Retinal pigment epithelial cell (primary cell): Measurements from ENCODE around the gene ZFP57.

Experiments
- DNase-seq: peaks from one replicate; pipeline ENCODE4 v3.0.0-alpha.2; 2010; ENCODE audit warnings: low read depth
- H3K4me3 ChIP-seq: 2 replicates; pipeline ENCODE4 v1.5.1; 2011; ENCODE audit warnings: mild to moderate bottlenecking, low read length, control low read depth, moderate library complexity
- TF ChIP-seq, protein P1 (sequence below): conservative IDR thresholded peaks from 2 replicates; pipeline ENCODE4 v1.5.1; 2011; ENCODE audit warnings: low read depth, low read length, control low read depth, inconsistent platforms

ZFP57 gene

DNA sequence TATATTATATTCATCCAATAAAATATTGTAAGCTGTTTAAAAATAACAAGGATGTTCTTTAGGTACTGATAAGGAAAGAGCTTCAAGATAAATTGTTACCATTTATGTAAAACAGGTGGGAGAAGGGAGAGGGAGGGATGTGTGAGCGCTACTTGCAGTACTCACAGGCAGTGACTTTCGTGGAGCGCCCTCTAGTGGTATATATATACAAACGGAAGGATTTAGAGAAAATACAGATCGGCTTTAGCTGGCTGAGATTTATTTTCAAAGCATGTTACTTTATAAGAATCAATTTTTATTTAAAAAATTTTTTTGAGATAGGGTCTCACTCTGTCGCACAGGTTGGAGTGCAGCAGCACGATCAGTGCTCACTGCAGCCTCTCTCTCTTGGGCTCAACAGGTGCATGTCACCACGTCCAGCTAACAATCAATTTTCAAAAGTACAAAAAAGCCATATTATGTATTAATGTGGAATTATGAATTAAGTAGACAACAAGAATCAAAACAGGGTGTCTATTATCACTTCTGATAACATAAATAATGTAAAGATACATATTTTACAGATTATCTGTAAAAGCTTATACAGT lies 27.4 kb downstream of the ZFP57 start:
- no peak overlapping the region for H3K4me3 ChIP-seq
- TF ChIP-seq, protein P1, sequence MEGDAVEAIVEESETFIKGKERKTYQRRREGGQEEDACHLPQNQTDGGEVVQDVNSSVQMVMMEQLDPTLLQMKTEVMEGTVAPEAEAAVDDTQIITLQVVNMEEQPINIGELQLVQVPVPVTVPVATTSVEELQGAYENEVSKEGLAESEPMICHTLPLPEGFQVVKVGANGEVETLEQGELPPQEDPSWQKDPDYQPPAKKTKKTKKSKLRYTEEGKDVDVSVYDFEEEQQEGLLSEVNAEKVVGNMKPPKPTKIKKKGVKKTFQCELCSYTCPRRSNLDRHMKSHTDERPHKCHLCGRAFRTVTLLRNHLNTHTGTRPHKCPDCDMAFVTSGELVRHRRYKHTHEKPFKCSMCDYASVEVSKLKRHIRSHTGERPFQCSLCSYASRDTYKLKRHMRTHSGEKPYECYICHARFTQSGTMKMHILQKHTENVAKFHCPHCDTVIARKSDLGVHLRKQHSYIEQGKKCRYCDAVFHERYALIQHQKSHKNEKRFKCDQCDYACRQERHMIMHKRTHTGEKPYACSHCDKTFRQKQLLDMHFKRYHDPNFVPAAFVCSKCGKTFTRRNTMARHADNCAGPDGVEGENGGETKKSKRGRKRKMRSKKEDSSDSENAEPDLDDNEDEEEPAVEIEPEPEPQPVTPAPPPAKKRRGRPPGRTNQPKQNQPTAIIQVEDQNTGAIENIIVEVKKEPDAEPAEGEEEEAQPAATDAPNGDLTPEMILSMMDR, result peak; percentile 76
- DNase-seq, result peak; percentile 51

DNA sequence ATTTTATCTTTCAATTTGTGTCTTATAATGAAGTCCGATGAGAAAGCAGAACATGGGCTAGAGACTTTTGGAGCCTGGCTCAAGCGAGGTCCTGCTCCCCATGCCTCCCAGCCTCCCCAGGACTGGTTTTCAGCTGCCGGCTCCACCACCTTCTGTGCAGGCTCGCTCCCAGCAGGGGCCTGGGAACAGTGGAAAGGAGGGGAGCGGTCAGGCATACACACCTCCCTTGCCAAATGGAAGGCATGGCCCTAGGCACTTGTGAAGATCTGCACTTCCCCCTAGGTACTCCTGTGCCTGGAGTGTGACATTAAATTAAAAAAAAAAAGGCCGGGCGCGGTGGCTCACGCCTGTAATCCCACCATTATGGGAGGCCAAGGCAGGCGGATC lies 28.8 kb downstream of the ZFP57 start:
- TF ChIP-seq, protein P1, result no peak
- no peak overlapping the region for H3K4me3 ChIP-seq
- DNase-seq, result no peak

DNA sequence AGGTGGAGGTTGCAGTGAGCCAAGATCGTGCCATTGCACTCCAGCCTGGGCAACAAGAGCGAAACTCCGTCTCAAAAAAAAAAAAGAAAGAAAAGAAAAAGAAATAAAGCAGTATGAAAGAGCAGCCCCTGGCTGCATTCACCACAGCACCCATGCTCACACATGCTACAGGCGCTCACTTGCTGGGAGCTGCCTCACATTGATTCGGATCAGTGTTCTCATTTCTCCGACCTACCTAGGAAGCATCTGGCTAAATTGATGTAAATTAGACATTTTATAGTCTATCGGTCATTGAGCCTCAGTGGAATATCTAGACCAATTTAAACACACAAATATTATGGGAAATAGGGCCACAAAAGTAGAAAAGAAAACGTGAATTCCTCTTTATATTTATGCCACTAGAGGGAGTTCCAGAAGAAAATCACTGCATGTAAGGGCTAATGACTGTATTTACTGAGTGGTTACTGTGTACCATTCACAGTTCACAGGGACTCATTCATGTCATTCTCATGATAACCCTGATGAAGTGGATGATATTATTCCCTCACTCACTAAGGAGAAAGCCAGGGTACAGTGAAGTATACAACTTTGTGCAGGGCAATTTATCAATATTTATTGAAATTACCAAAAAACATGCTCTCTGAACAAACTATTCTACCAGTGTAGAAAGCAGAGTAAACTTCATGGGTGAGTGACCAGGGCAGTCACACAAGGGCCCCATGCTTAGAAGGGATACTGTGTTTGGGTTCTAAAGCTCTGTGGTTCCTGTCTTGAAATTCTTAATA lies 29.3 kb downstream of the ZFP57 start:
- DNase-seq, result no peak
- TF ChIP-seq, protein P1, result peak; percentile 65

DNA sequence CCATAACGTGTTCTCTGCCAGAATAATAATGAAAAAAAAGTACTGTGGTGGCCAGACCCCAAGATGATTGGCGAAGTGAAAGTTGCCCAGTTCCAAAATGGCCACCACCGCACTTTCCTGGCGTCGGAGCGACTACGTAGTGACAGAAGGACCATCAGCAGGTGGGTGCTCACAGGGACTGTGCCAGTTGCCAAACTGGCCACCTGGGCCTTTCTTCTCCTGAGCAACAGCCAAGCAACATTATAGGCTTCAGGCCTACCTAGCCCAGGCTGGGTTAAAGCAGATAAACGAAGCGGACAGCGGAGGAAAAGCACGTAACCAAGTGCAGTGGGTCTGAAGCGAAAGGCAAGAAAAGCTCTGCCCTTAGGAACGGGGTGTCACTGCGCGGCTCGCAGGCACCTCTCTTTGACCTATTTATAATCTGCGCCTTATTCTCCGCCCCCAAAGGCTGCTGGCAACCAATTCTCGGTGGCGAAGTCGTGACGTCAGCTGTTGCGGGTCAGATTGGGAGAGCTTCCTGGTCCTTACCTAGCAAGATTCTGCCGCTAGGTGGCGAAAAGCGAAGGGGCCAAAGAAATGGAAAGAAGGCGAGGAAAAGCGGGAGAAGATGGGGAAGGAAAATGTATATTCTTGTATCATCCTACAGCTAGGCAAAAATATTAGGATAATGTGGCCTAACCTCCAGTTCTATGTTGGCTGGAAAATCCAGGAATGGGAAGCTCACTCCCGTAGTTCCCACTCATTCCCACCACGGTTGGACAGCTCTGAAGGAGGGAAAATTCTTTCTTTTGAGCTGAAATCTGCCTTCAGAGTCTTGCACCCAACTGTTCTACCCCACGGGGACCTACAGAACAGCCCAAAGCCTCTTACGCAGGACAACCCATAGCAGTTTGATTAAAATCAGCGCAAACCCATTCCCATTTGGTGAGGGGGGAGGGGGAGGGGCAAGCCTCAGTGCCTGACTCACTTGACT lies 31.0 kb downstream of the ZFP57 start:
- TF ChIP-seq, protein P1, result peak; percentile 99
- peak; percentile 82 for DNase-seq
- H3K4me3 ChIP-seq, result peak overlapping the region; percentile 60

More for the DNA sequence above, 29.3 kb downstream of the ZFP57 start:
- H3K4me3 ChIP-seq, result no peak overlapping the region

DNA sequence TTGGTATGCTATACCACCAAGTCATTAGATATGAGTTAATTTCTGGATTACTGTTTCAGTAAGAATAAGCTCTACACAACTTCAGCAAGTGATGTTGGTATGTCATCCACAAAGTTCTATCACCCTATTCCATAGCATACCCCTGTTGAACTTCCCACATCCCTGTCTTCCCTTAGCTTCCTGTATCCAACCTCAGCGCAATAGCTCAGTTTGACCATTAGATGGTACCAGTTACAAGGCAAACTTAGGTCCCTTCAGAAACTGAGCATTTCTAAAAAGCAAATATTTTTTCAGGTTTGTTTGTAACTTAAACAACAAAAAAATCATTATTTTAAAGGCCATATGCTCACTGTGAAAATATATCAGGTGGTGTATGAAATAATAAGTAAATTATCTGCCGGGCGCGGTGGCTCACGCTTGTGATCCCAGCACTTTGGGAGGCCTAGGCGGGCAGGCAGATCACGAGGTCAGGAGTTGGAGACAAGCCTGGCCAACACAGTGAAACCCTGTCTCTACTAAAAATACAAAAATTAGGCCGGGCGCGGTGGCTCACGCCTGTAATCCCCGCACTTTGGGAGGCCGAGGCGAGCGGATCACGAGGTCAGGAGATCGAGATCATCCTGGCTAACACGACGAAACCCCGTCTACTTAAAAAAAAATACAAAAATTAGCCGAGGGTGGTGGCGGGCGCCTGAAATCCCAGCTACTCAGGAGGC lies 32.9 kb downstream of the ZFP57 start:
- H3K4me3 ChIP-seq, result no peak overlapping the region
- TF ChIP-seq, protein P1, result peak; percentile 76
- no peak for DNase-seq

DNA sequence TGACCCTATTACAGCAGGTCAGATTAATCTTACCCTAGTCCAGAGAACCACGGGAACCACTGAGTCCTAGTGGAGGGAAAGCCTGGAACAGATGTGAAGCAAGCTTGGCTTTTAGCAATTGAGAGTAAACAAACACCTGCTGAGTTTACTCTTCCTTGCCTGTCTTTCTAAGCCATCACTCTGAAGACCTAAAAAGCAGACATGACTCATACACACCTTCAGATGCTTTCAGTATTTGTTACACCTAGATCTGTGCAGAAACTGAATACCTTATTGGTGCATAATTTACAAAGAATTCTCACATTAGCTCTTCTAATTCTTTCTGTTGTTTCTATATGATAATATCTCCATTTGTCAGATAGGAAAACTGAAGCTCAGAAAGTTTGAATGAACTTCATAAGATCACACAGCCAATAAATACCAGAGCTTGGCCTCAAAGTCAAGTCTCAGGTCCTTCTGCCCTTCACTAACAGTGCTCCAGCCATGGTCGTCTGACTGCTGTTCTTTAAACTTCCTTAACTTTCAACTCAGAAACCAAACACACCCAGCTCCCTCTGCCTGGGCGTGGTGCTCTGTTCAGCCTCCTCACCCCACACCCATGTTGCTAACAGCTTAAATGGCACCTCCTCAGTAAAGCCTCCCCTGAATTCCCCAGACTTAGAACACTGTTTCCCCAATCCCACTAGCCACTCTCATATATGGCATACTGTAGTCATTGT lies 39.4 kb downstream of the ZFP57 start:
- DNase-seq, result no peak
- no peak overlapping the region for H3K4me3 ChIP-seq
- TF ChIP-seq, protein P1, result no peak
